GM12892 (cell line): ENCODE results near the gene ERC1.
"Not testable (repeated sequence)": the region's sequence is repeated elsewhere in the genome, so short reads cannot be mapped to it uniquely, and the experiment has no call there.

Experiments
- DNase-seq: peaks from one replicate; pipeline ENCODE4 v3.0.0; 2011; ENCODE audit not compliant: insufficient read length
- FAIRE-seq: peaks from 2 replicates; lab custom pipeline; 2011; peaks lifted over from hg19 to GRCh38; lab: Jason Lieb, UNC
- POLR2A ChIP-seq: IDR thresholded peaks from 2 replicates; pipeline ENCODE4 v1.6.1; 2011; ENCODE audit warnings: low read depth, low read length, control low read depth
- POLR2AphosphoS5 ChIP-seq: IDR thresholded peaks from 2 replicates; pipeline ENCODE4 v1.6.1; 2011; ENCODE audit warnings: low read depth, low read length, control low read depth
- TAF1 ChIP-seq: IDR thresholded peaks from 2 replicates; pipeline ENCODE4 v1.6.1; 2011; ENCODE audit warnings: low read depth, mild to moderate bottlenecking, control low read depth, low read length, borderline replicate concordance

Gene ERC1

DNA sequence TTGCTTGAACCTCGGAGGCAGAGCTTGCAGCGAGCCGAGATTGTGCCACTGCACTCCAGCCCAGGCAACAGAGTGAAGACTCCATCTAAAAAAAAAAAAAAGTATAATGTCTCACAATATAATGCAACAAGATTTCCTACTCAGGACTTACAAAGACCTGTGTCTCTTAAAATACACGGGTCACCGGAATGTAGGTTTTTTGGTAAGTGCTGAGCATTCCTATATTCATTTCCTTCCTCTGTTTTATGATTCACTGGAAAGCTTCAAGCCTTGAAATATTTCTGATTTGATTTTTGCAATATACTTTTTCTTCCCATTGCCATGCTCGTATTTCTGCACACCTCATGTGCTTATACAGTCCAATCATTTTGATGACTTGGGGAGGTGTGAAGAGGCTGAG lies 357.6 kb downstream of the ERC1 start:
- DNase-seq (no peak), FAIRE-seq (no peak)
- TF ChIP-seq TAF1 = no peak
- TF ChIP-seq POLR2A = no peak
- no peak for TF ChIP-seq POLR2AphosphoS5

DNA sequence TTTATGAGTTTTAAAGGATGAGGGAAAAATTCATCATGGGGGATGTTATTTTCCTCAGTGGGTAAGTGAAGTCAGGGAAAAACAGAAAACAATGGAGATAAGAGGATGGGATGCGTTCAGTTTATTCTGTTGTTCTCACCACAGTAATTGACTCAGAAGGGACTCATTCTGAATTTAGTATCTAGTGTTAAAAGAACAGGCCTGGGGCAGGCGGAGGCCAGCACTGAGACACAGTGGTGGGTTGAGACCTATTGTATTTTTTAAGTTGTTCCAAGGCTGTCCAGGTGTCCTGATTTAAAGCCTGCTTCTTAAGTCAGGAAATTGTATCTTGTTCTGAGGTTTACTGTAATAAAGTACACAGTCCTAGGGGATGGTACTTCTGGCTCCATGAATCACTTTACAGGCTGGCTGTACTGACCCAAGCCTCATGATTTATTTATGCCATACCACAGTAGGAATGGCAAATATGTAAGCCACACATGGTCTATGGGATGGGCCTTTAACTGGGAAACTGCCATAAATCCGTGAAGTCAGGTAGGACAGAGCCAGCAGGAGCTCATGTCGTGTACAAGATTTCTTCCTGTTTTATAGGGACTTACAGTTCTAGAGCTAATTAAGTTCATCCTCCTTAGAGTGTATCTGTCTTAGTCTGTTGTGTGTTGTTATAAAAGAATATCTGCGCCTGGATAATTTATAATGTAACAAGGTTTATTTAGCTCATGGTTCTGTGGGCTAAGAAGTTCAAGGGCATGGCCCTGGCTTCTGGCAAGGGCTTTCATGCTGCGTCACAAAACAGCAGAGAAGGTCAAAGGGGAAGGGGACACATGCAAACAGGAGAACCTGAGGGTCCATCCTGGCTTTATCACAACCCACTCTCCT lies 359.3 kb downstream of the ERC1 start:
- FAIRE-seq (no peak), DNase-seq (no peak)
- TF ChIP-seq POLR2A (no peak), POLR2AphosphoS5 (no peak), TAF1 (no peak)

DNA sequence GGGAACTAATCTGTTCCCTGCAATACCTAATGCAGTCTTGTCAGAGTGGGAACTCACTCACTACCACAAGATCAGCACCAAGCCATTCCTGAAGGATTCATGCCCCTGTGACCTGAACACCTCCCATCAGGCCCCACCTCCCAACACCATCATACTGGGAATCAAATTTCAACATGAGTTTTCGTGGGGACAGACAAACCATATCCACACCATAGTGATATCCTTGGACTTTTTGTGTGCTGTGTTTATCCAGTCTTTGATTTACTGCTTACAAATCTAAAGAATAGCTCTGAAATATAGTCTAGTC lies 359.9 kb downstream of the ERC1 start:
- DNase-seq (no peak), FAIRE-seq (no peak)
- TF ChIP-seq TAF1 = no peak
- TF ChIP-seq POLR2AphosphoS5 = no peak
- no peak for TF ChIP-seq POLR2A

DNA sequence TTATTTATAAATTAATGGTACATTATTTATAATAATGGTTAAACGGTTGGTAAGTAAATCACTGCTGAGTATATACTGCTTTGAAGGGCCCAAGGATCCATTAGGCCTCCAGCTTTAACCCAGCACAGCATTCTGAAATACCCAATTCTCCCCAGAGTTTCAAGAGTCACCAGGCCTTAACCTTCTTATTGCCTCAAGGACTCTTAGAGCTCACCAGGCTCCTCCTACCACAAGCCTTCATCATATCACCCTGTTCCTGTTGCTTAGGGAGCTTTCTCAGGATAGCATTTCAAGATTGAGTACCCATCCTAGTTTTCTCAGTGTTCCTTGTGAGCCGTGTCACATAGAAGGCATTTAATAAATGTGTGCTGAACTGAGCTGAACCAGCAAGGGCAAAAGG lies 360.9 kb downstream of the ERC1 start:
- DNase-seq (no peak), FAIRE-seq (no peak)
- TF ChIP-seq TAF1 (no peak), POLR2AphosphoS5 (no peak), POLR2A (no peak)

DNA sequence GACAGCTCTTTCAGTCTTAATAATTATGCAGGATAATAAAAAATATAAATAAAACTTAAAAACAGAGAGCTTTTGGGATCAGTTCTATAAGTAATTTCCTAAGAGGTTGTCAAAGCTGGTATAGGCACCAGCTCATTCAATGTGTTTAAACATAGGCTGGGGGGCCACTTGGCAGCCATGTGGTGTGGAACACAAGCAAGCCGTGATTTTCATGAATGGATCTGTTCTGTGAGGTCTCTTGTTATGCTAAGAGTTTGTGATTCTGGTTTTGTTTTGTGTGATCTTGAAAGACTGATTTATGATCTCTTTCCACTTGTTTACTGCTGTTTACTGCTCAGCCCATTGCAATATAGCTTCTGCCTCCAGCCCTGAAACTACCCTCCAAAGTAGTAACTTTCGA lies 362.4 kb downstream of the ERC1 start:
- DNase-seq = no peak
- no peak for TF ChIP-seq POLR2AphosphoS5
- TF ChIP-seq POLR2A = no peak
- no peak for FAIRE-seq

DNA sequence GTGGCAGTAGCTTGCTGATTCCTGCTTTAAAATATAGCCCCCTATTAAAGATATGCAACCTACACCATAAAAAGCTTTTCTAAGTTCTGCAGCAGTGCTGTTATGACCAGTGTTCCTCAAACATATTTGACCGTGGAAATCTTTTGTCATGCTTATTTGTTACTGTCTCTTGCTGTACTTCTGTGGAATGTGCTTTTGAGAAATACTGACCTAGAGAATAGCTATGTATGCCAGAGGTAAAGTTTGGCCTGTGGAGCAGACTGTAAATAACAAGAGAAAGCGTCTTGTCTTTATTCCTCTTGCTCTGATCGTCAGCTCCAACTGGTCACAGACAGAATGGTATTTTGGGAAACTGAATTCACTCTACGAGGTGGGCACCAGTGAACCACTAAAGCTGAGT lies 364.4 kb downstream of the ERC1 start:
- TF ChIP-seq POLR2AphosphoS5 = no peak
- no peak for TF ChIP-seq POLR2A
- no peak for TF ChIP-seq TAF1
- FAIRE-seq (no peak), DNase-seq (no peak)

DNA sequence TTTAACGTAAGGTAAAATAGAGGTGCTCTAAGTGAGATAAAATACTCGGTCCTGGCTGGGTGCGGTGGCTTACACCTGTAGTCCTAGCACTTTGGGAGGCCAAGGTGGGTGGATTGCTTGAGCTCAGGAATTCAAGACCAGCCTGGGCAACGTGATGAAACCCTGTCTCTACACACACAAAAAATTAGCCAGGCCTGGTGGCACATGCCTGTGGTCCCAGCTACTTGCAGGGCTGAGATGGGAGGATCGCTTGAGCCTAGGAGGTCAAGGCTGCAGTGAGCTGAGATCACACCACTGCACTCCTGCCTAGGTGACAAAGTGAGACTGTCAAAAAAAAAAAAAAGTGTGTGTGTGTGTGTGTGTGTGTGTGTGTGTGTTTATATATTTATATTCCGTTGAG lies 364.8 kb downstream of the ERC1 start:
- FAIRE-seq, DNase-seq: not testable (repeated sequence)

DNA sequence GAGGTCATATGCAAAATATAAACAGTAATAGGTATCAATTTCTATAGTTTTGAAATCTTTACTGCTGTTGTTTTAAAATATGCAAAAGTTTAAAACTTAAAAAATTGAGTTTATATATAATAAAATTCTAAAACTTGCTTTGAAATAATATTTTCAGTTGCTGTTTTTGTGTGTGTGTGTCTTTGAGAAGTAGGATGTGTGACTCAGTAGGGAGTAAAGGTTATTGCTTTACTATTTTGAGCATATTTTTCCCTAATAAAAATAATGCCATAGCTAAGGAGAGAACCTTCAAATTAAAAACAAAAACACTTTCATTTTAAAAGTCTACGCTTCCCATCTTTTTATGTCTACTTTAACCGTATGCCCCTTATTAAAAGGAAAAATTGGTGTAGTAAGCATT lies 365.3 kb downstream of the ERC1 start:
- FAIRE-seq (no peak), DNase-seq (no peak)

DNA sequence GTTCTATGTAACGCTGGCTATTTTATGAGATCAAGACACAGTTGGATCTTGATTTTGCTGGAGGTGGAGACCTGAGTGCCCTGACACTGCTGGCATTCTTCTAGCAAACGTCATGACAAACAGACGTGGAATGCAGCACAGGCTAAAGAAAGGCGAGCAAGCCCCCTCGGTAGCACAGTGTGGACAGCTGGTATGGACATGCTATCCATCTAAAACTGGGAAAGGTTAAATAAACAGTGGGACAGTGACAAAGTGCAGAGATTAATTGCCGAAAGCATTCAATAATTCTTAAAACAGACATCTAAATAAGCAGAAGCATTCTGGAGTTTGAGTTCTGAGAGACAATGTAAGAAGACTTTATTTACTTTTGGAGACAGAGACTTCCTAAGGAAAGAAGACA lies 366.1 kb downstream of the ERC1 start:
- TF ChIP-seq POLR2AphosphoS5 (no peak), TAF1 (no peak), POLR2A (no peak)
- DNase-seq = no peak
- FAIRE-seq = no peak

More for the DNA sequence above, 365.3 kb downstream of the ERC1 start:
- no peak for TF ChIP-seq POLR2AphosphoS5
- TF ChIP-seq TAF1 = no peak
- no peak for TF ChIP-seq POLR2A

DNA sequence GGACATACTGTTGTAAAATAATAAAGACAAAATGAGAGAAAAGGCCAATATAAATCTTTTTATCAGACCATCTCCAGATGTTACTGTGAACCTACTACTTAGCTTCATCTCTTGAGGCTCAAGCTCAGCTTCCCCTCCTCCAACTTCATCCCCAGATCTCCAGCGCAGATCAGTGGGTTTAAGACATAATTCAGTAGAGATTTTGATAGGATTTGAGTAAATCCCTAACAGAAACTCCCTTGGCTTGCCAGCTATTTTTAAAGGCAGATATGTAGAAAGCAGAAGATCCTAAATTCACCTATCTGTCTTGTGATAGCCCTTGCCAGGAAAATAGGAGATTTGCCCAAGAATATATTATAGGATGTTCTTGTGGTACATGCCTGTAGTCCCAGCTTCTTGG lies 366.7 kb downstream of the ERC1 start:
- no peak for DNase-seq
- no peak for FAIRE-seq
- TF ChIP-seq POLR2A = no peak
- TF ChIP-seq POLR2AphosphoS5 = no peak
- TF ChIP-seq TAF1 = no peak

DNA sequence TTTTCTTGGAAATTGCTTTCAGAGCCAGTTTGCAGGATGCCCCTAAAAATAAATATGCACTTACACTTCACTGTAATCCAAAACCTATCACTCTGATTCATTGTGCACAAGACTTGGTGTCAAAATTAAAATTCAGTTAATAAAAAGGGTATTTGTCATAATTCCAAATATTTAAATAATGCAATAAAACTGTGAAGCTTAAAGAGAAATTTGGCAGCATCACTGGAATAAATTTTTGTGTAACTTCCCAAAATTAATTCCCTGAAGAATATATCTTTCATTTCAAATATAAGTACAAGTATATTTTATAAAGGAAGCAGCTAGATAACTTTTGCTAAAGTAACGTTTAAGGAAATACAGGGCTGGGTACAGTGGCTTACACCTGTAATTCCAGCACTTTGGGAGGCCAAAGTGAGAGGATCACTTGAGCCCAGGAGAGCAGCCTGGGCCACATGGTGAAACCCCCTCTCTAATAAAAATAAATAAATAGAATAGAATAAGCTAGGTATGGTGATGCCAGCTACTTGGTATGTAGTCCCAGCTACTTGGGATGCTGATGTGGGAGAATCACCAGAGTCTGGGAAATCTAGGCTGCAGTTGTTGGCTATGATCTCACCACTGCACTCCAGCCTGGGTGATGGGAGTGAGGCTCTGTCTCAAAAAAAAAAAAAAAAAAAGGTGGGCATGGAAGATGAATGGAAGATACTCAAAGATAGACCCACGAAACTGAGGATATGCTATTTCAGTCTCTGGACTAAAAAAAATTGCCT lies 369.6 kb downstream of the ERC1 start:
- no peak for TF ChIP-seq TAF1
- TF ChIP-seq POLR2AphosphoS5 = no peak
- no peak for TF ChIP-seq POLR2A
- FAIRE-seq (no peak), DNase-seq (no peak)

DNA sequence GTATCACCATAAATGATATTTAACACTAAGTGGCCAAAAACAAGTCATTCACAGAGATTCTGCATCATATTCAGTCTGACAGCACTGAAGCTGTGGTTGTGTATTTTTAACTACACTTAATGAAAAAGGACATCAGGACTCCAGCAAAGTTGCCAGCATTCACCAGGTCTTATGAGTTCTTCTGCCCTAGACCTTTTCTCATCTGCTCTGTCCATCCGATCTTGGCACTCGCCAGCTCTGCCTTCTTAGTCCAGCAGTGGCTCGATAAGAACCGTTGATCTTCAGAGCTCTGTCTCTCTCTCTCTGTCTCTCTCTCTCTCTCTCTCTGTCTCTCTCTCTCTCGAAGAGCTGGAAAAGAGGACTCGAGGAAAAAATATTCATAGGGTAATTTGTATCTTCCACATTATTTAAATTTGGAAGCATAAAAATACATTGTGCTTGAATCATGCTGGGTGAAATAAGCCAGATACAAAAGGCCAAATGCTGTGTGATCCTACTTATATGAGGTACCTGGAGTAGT lies 371.2 kb downstream of the ERC1 start:
- FAIRE-seq (no peak), DNase-seq (no peak)
- no peak for TF ChIP-seq POLR2A
- TF ChIP-seq POLR2AphosphoS5 = no peak
- TF ChIP-seq TAF1 = no peak
